Transverse colon (tissue), 4 donors: ENCODE results near the gene KRT40. TPM values are rescaled to one million over a fixed set of nuclear protein-coding genes. Genes with fewer than 3 reads are reported as not detected.

Experiments used
- DNase-seq: peaks from one replicate; pipeline ENCODE4 v3.0.0-alpha.2; 2019
- H3K27ac ChIP-seq, 4 donors: fragments of 200-600 bp; sonication (generic); 2 replicates each; pipeline ENCODE4 v1.5.1; 2016 to 2018; ENCODE audit warnings: inconsistent platforms in 4 of 4
- H3K27me3 ChIP-seq: fragments of 200-600 bp; sonication (generic); 2 replicates; pipeline ENCODE4 v1.5.1; 2017; ENCODE audit warnings: inconsistent platforms
- H3K36me3 ChIP-seq, 4 donors: fragments of 200-600 bp; sonication (generic); 2 replicates each; pipeline ENCODE4 v1.5.1; 2017 to 2019; ENCODE audit warnings: inconsistent platforms in 4 of 4
- H3K4me1 ChIP-seq, 4 donors: fragments of 200-600 bp; sonication (generic); 2 replicates each; pipeline ENCODE4 v1.5.1; 2017 to 2020; ENCODE audit warnings: inconsistent platforms in 4 of 4
- H3K4me3 ChIP-seq, 4 donors: fragments of 200-600 bp; sonication (generic); 1 replicate in 1 of 4; 2 replicates in 3 of 4; pipeline versions ENCODE4 v1.5.1 to v1.6.1; 2017 to 2019; ENCODE audit warnings: inconsistent platforms in 4 of 4
- H3K9me3 ChIP-seq, 2 donors: fragments of 200-600 bp; sonication (generic); 2 replicates each; pipeline ENCODE4 v1.5.1; 2017 to 2019; ENCODE audit warnings: inconsistent platforms in 2 of 2
- EP300 ChIP-seq: sonication (generic); formaldehyde crosslinking; IDR thresholded peaks from one replicate; pipeline ENCODE4 v1.6.1; 2017; ENCODE audit warnings: antibody characterized with exemption, low read depth
- POLR2A ChIP-seq: fragments of 450-650 bp; IDR thresholded peaks from one replicate; pipeline ENCODE4 v1.6.1; 2016; ENCODE audit warnings: antibody characterized with exemption, mild to moderate bottlenecking, moderate library complexity
- POLR2AphosphoS5 ChIP-seq, 3 donors: sonication (generic); formaldehyde crosslinking; IDR thresholded peaks; one replicate each; pipeline ENCODE4 v1.6.1; 2016; ENCODE audit warnings: antibody characterized with exemption in 3 of 3
- WGBS, 2 donors: methylation state at CpG; one replicate each; pipeline ENCODE4 v1.1.5; 2018; ENCODE audit warnings: low coverage in 1 of 2; 5-methylcytosine and 5-hydroxymethylcytosine counted together
- in situ Hi-C, 4 donors: fragments of 200-750 bp; cut with MboI; loops; one replicate each; pipeline versions ENCODE4 v1.15.0 to v1.15.1; 2017; ENCODE audit warnings: low sequenced_read_pairs in 3 of 4, low pct_ligation_motif_present in 1 of 4, low pct_unique_long_range_greater_than_20kb in 1 of 4
- intact Hi-C: fragments of 100-400 bp; cut with DNase I; formaldehyde crosslinking; loops from one replicate; pipeline ENCODE4 v1.15.1; 2023; ENCODE audit warnings: low total_unique reads
- total RNA-seq, 4 donors: library from RNA; depleted of rRNA; stranded (reverse); fragments of >200 nt; gene quantifications; one replicate each; pipeline ENCODE4 v1.1.0, GENCODE V29; 2016
- TF ChIP-seq, protein P1 (sequence below), 5 experiments: fragments of 200-600 bp in 3 of 5; fragments of 450-650 bp in 2 of 5; sonication (generic) in 3 of 5; IDR thresholded peaks; 1 replicate in 2 of 5; 2 replicates in 3 of 5; pipeline ENCODE4 v1.5.1; 2016 to 2017; ENCODE audit warnings: antibody characterized with exemption in 5 of 5, inconsistent platforms in 3 of 5, mild to moderate bottlenecking in 2 of 5, moderate library complexity in 1 of 5

Gene KRT40
- total RNA-seq, 4 donors from 2014 or later: 0.48 TPM; not detected in 3

DNA sequence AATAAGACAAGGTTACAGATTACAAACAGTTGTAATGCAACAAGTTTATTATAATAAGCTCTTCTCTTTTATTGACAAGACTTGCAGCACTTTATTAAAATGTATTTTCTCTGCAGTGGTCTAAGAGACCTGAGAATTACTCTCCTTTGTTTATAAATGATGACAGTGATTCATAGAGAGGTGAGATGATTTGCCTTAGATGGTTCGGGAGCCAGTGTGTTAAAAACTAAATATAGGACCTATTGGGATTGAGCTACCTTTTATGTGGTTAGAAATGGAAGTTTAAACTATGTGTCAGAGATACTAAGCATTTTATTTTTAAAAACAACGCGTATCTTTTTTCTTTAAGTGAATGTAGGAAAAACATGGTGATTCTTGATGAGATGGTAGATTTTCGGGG, 12.7 kb upstream of the KRT40 start:
- H3K9me3 ChIP-seq: no peaks in the 10 kb centered on the region
- H3K27me3 ChIP-seq: peaks cover under 1% of the 10 kb centered on the region
- intact Hi-C loops: no loop called here
- H3K27ac ChIP-seq: no peak overlapping the region
- H3K36me3 ChIP-seq: no peaks in the 10 kb centered on the region
- 52 to 68% methylated on average over 4 of the region's 4 CpGs for WGBS, 2 donors
- in situ Hi-C loops: no loop called here
- H3K4me3 ChIP-seq: no peak overlapping the region
- H3K4me1 ChIP-seq: peaks cover 0 to 4% (median 0%) of the 10 kb centered on the region in 4 donors
- TF ChIP-seq POLR2AphosphoS5 (IDR thresholded peaks at IDR 0.05) (no peak), POLR2A (no peak)
- TF ChIP-seq, protein P1, sequence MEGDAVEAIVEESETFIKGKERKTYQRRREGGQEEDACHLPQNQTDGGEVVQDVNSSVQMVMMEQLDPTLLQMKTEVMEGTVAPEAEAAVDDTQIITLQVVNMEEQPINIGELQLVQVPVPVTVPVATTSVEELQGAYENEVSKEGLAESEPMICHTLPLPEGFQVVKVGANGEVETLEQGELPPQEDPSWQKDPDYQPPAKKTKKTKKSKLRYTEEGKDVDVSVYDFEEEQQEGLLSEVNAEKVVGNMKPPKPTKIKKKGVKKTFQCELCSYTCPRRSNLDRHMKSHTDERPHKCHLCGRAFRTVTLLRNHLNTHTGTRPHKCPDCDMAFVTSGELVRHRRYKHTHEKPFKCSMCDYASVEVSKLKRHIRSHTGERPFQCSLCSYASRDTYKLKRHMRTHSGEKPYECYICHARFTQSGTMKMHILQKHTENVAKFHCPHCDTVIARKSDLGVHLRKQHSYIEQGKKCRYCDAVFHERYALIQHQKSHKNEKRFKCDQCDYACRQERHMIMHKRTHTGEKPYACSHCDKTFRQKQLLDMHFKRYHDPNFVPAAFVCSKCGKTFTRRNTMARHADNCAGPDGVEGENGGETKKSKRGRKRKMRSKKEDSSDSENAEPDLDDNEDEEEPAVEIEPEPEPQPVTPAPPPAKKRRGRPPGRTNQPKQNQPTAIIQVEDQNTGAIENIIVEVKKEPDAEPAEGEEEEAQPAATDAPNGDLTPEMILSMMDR (IDR thresholded peaks at IDR 0.05): no peak
- no peak for DNase-seq

DNA sequence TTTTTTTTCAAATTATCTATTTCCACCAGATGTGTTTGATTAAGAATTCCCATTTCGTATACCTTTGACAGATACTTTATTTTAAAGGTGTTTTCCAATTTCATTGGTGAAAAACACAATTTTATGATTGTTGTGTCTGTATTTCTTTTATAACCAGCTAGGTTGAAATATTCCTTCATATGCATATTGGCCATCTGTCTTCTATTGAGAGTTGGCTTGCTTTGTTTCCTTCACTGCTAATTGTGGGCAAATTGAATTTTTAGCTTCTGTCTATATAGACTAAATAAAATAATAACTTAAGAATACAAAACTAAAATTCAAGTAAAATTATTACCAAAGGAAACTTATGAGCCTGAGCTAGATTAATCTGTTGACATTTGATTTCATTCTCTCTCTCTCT, 11.0 kb upstream of the KRT40 start:
- Histone ChIP-seq H3K4me3 (no peak overlapping the region), H3K27ac (no peak overlapping the region), H3K36me3 (no peaks in the 10 kb centered on the region), H3K9me3 (no peaks in the 10 kb centered on the region), H3K4me1 (peaks cover 0 to 4% (median 0%) of the 10 kb centered on the region in 4 donors), H3K27me3 (peaks cover 3% of the 10 kb centered on the region)
- DNase-seq: no peak
- in situ Hi-C loops: no loop called here
- intact Hi-C loops: no loop called here
- TF ChIP-seq EP300 (no peak), POLR2AphosphoS5 (IDR thresholded peaks at IDR 0.05) (no peak), POLR2A (no peak)
- TF ChIP-seq, protein P1 (IDR thresholded peaks at IDR 0.05): no peak
- WGBS, 2 donors: 45% methylated on average over 1 of the region's 1 CpG; no CpG with 5 or more reads in 1 of the 2 donors

DNA sequence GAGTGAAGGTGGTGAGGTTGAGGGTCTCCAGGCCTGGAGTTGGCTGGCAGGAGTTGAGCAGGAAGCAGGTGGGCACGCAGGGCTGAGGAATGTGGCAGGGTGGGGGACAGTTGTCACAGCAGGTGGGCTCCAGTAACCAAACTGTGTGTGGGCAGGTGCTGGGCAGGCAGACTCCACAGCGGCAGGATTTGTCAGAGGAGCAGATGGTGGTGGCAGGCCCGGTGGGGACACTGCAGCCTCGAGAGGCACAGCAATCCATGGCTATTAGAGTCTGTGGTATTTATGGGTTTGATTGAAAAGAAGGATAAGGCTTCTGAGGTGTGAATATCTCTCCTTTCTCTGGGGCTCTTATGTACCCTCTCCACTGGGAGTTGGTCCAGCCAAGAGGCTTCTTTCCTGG, 9.7 kb upstream of the KRT40 start, which contains the start of gene KRTAP3-3:
Gene KRTAP3-3, minus strand, starts transcription at position 326 of the 400 bp plus-strand sequence. Its CDS starts 67 bp downstream, at position 259.
- peaks cover 3% of the 10 kb centered on the region for H3K27me3 ChIP-seq
- 40 to 43% methylated on average over 1 to 4 of the region's 4 CpGs for WGBS, 2 donors
- H3K9me3 ChIP-seq: no peaks in the 10 kb centered on the region
- in situ Hi-C loops (no loop called here), intact Hi-C loops (no loop called here)
- H3K4me1 ChIP-seq: peaks cover 0 to 4% (median 0%) of the 10 kb centered on the region in 4 donors
- no peak within 1 kb of the TSS for H3K4me3 ChIP-seq
- H3K27ac ChIP-seq: no peak within 1 kb of the TSS
- DNase-seq: no peak
- no peaks in the 10 kb centered on the region for H3K36me3 ChIP-seq
- TF ChIP-seq, protein P1 (IDR thresholded peaks at IDR 0.05): no peak
- TF ChIP-seq POLR2A (no peak), POLR2AphosphoS5 (IDR thresholded peaks at IDR 0.05) (no peak), EP300 (no peak)

DNA sequence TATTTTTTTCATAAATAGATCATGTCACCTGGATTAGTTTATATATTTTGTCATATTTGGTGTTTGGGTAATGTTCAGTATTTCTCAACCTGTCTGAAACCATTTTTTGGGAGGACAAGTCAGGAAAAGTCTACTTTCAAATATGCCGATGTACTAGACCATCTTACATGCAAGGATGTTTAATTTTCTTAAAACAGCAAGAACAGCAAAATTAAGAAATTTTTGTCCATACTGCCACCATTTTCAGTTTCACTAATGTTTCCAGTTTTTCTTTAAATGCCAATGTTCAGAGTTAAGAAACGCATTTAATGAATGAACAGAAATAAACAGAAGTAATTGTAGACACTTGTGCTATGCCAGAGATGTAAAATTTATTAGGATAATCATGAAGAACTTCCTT, 9.0 kb upstream of the KRT40 start:
- Histone ChIP-seq H3K27ac (no peak overlapping the region), H3K9me3 (no peaks in the 10 kb centered on the region), H3K4me1 (peaks cover 0 to 4% (median 0%) of the 10 kb centered on the region in 4 donors), H3K36me3 (no peaks in the 10 kb centered on the region), H3K4me3 (no peak overlapping the region), H3K27me3 (peaks cover 3% of the 10 kb centered on the region)
- 82% methylated on average over 2 of the region's 2 CpGs for WGBS, 2 donors
- TF ChIP-seq, protein P1 (IDR thresholded peaks at IDR 0.05): no peak
- TF ChIP-seq POLR2AphosphoS5 (IDR thresholded peaks at IDR 0.05) (no peak), EP300 (no peak), POLR2A (no peak)
- no peak for DNase-seq
- intact Hi-C loops (no loop called here), in situ Hi-C loops (no loop called here)
